Brain pericyte (primary cell): Measurements from ENCODE around the gene OR5A2.
"Not testable (repeated sequence)": the region's sequence is repeated elsewhere in the genome, so short reads cannot be mapped to it uniquely, and the experiment has no call there.

Source experiments
- DNase-seq: peaks from one replicate; pipeline ENCODE4 v3.0.0-alpha.2; 2012; ENCODE audit warnings: low read depth, low spot score

The OR5A2 gene

DNA sequence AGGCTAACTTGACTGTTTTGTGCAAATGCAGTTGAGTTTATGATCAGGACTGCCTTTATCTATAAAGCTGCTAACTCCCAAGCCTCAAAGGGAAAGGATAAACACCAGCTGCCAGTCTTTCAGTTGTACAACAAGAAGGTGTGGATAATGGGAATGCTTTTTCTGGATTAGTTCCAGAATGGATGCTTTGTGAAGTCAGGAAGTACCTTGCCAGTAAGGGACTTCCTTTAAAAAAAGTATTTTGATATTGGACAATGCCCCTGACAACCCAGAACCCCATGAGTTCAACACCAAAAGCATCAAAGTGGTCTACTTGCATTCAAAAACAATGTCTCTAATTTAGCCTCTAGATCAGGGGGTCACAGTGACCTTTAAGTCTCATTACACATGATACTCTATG, 32.0 kb downstream of the OR5A2 start:
- DNase-seq, result no peak

DNA sequence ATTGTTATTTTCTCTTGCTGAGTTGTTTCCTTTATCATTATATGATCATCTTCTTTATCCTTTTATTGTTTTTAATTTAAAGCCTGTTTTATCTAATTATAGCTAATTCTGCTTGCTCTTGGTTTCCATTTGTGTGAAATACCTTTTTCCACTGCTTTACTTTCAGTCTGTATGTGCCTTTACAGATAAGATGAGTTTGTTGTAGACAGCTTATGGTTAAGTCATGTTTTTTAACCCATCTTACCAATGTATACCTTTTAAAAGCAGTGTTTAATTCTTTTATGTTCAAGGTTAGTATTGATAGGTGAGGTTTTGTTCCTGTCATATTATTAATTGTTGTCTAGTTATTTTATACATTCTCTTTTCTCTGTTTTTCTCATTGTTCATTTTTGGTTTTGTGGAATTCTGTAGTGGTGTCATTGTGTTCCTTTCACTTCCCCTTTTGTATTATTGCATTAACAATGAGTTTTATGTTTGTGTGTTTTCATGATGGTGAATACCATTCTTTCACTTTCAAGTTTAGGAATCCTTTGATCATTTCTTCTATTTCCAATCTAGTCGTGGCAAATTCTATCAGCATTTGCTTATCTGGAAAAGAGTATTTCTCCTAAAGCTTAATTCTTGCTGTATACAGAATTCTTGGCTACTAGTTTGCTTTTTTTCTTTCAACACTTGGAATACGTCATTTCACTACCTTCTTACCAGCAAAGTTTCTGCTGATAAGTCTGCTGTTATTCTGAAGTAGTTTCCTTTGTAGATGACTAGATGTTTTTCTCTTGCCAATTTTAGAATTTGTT, 45.8 kb downstream of the OR5A2 start:
- DNase-seq, result no peak

DNA sequence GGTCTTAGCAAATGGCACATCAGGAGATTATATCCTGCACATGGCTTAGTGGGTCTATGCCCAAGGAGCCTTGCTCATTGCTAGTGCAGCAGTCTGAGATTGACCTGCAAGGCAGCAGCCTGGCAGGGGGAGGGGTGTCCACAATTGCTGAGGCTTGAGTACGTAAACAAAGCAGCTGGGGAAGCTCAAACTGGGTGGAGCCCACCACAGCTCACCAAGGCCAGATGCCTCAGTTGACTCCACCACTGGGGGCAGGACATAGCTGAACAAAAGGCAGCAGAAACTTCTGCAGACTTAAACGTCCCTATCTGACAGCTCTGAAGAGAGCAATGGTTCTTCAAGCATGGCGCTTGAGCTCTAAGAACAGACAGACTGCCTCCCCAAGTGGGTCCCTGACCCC, 53.9 kb downstream of the OR5A2 start:
- DNase-seq, result not testable (repeated sequence)

DNA sequence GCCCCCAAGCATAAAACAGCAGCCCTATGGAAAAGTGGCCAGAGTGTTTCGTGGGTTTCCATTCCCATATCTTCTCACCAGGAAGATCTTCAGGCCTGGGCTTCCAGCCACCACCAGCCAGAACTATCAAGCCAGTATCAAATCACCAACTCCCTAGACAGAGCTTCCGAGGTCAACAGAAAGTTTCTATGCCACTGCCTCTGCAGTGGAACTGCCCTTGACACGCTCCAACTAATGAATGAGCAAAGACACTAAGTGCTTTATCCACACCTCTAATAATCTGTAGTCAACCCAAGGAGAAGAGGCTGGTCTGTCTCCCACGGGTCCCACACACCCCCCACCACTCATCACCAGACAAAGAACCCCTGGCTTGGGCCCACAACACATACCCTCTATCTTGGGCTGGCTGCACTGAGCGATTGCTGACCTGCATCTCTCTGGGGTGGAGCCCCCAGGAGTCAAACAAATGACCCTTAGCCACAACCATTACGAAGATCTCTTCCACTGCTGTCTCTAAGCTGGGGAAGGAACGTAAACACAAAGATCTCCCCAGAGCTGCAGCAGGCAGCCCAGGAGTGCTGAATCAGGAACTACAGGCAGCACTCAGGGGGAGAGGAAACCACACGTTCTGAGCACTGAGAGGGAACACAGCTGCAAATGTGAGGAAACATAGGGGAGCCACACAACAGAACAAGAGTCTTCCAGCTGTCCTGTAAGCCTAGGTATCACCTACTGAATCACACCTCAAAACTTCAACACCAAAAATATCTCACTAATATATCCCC, 57.8 kb downstream of the OR5A2 start:
- DNase-seq, result no peak
